ENCODE results near the gene MINDY4. TPM values are rescaled to one million over a fixed set of nuclear protein-coding genes. Genes with fewer than 3 reads are reported as not detected.

Gene MINDY4
- total RNA-seq, 1 donor from 2014 or later: 14.3 TPM

- no peaks in the 10 kb centered on the region for H3K27me3 Mint-ChIP-seq
- no peak for DNase-seq (ENCODE audit: low spot score, unreplicated experiment)
- TF ChIP-seq CTCF (IDR thresholded peaks at IDR 0.05; ENCODE audit: unreplicated experiment): no peak
- H3K4me3 Mint-ChIP-seq (ENCODE audit: low read depth): no peak overlapping the region
- H3K4me1 Mint-ChIP-seq (ENCODE audit: low read depth): no peaks in the 10 kb centered on the region
- peaks cover 7% of the 10 kb centered on the region for H3K36me3 Mint-ChIP-seq (ENCODE audit: insufficient read depth)
- H3K27ac Mint-ChIP-seq: no peak overlapping the region
- no peaks in the 10 kb centered on the region for H3K9me3 Mint-ChIP-seq (ENCODE audit: low read depth)
Observed at GRCh38 chr7:30813466-30813865, 42.2 kb downstream of the MINDY4 start.

- no peaks in the 10 kb centered on the region for H3K27me3 Mint-ChIP-seq
Observed at GRCh38 chr7:30814700-30815387, 43.6 kb downstream of the MINDY4 start.

GRCh38 chr7:30815388-30815854 is 44.2 kb downstream of the MINDY4 start:
- Mint-ChIP-seq H3K9me3 (ENCODE audit: low read depth) (peaks cover 3% of the 10 kb centered on the region), H3K4me1 (ENCODE audit: low read depth) (no peaks in the 10 kb centered on the region), H3K4me3 (ENCODE audit: low read depth) (no peak overlapping the region), H3K36me3 (ENCODE audit: insufficient read depth) (peaks cover 10% of the 10 kb centered on the region), H3K27ac (no peak overlapping the region), H3K27me3 (no peaks in the 10 kb centered on the region)
- no peak for DNase-seq (ENCODE audit: low spot score, unreplicated experiment)
- no peak for TF ChIP-seq CTCF (IDR thresholded peaks at IDR 0.05; ENCODE audit: unreplicated experiment)

More at GRCh38 chr7:30814700-30815387, 43.6 kb downstream of the MINDY4 start:
- DNase-seq (ENCODE audit: low spot score, unreplicated experiment): no peak
- no peak overlapping the region for H3K4me3 Mint-ChIP-seq (ENCODE audit: low read depth)
- peaks cover 7% of the 10 kb centered on the region for H3K36me3 Mint-ChIP-seq (ENCODE audit: insufficient read depth)
- H3K4me1 Mint-ChIP-seq (ENCODE audit: low read depth): no peaks in the 10 kb centered on the region
- no peak for TF ChIP-seq CTCF (IDR thresholded peaks at IDR 0.05; ENCODE audit: unreplicated experiment)
- H3K27ac Mint-ChIP-seq: no peak overlapping the region
- no peaks in the 10 kb centered on the region for H3K9me3 Mint-ChIP-seq (ENCODE audit: low read depth)

GRCh38 chr7:30815951-30816644 is 44.9 kb downstream of the MINDY4 start:
- H3K9me3 Mint-ChIP-seq (ENCODE audit: low read depth): peaks cover 4% of the 10 kb centered on the region
- no peak overlapping the region for H3K27ac Mint-ChIP-seq
- H3K4me1 Mint-ChIP-seq (ENCODE audit: low read depth): no peaks in the 10 kb centered on the region
- TF ChIP-seq CTCF (IDR thresholded peaks at IDR 0.05; ENCODE audit: unreplicated experiment): no peak
- H3K36me3 Mint-ChIP-seq (ENCODE audit: insufficient read depth): peaks cover 11% of the 10 kb centered on the region
- no peaks in the 10 kb centered on the region for H3K27me3 Mint-ChIP-seq
- no peak for DNase-seq (ENCODE audit: low spot score, unreplicated experiment)
- H3K4me3 Mint-ChIP-seq (ENCODE audit: low read depth): no peak overlapping the region

- Mint-ChIP-seq H3K9me3 (ENCODE audit: low read depth) (peaks cover 4% of the 10 kb centered on the region), H3K36me3 (ENCODE audit: insufficient read depth) (peaks cover 9% of the 10 kb centered on the region), H3K4me3 (ENCODE audit: low read depth) (no peak overlapping the region), H3K4me1 (ENCODE audit: low read depth) (no peaks in the 10 kb centered on the region), H3K27ac (no peak overlapping the region), H3K27me3 (no peaks in the 10 kb centered on the region)
- TF ChIP-seq CTCF (IDR thresholded peaks at IDR 0.05; ENCODE audit: unreplicated experiment): no peak
- no peak for DNase-seq (ENCODE audit: low spot score, unreplicated experiment)
Observed at GRCh38 chr7:30816645-30817370, 45.6 kb downstream of the MINDY4 start.

Data from progenitor cell of endocrine pancreas (in vitro differentiated cells).